ENCODE data around the gene BID.

BID gene

DNA sequence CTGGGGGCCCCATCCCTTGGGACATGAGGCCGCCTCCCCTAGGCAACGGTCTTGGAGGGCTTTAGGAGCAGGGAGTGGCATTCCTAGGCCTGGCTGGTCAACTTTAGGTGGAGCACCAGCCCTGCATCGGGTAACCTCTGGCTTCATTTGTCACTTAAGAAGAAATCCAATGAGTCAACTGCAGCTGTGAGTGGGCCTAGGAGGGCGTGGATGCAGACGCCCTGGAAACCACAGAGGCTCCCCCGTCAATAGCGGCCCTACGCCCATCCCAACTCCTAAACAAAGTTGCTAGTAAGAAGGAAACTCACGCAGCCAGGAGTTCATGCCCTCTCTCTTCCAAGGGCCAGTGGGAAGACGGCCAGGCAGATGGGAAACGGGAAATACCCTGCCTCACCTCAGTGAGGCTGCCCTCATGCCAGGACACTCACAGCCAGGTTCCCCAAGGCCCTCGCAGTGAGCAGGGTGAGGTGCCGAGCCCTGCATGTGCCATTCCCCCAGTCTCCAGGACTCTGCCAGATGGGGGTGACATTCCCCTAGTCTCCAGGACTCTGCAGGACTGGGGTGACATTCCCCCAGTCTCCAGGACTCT lies 20.8 kb downstream of the BID start:
- no peak overlapping the region for H3K4me2 ChIP-seq (ENCODE audit: insufficient read depth, low read length)
- H3K36me3 ChIP-seq (ENCODE audit: insufficient read depth, low read length): peaks cover 15% of the 10 kb centered on the region
- H3K27me3 ChIP-seq (ENCODE audit: insufficient read depth, low read length, poor library complexity): no peaks in the 10 kb centered on the region
- no peak overlapping the region for H2AFZ ChIP-seq (ENCODE audit: low read depth, low read length)
- H3K79me2 ChIP-seq (ENCODE audit: insufficient read depth, low read length): peaks cover 88% of the 10 kb centered on the region
- no peak overlapping the region for H3K4me3 ChIP-seq (ENCODE audit: low read depth in 1 of 2, low read length in 2 of 2)
- peaks cover 57% of the 10 kb centered on the region for H4K20me1 ChIP-seq (ENCODE audit: insufficient read depth, low read length)
- ATAC-seq (ENCODE audit: insufficient read depth, low read depth) (0 out of 3 replicates have a peak, but pooled peaks have one; percentile 25), DNase-seq (no peak)
- TF ChIP-seq, protein P1, sequence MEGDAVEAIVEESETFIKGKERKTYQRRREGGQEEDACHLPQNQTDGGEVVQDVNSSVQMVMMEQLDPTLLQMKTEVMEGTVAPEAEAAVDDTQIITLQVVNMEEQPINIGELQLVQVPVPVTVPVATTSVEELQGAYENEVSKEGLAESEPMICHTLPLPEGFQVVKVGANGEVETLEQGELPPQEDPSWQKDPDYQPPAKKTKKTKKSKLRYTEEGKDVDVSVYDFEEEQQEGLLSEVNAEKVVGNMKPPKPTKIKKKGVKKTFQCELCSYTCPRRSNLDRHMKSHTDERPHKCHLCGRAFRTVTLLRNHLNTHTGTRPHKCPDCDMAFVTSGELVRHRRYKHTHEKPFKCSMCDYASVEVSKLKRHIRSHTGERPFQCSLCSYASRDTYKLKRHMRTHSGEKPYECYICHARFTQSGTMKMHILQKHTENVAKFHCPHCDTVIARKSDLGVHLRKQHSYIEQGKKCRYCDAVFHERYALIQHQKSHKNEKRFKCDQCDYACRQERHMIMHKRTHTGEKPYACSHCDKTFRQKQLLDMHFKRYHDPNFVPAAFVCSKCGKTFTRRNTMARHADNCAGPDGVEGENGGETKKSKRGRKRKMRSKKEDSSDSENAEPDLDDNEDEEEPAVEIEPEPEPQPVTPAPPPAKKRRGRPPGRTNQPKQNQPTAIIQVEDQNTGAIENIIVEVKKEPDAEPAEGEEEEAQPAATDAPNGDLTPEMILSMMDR (IDR thresholded peaks at IDR 0.05; ENCODE audit: borderline replicate concordance, extremely low read depth, low read length, poor library complexity, severe bottlenecking): no peak
- TF ChIP-seq EZH2 (IDR thresholded peaks at IDR 0.05; ENCODE audit: borderline replicate concordance, low read depth, low read length, severe bottlenecking): no peak
- no peak overlapping the region for H3K27ac ChIP-seq (ENCODE audit: low read length)
- no peak overlapping the region for H3K9ac ChIP-seq (ENCODE audit: low read depth, low read length)
- no peaks in the 10 kb centered on the region for H3K4me1 ChIP-seq (ENCODE audit: insufficient read depth, low read length)
- H3K9me3 ChIP-seq (ENCODE audit: insufficient read depth, low read length, severe bottlenecking): no peaks in the 10 kb centered on the region

- H4K20me1 ChIP-seq (ENCODE audit: insufficient read depth, low read length): peaks cover 50% of the 10 kb centered on the region
- no peak overlapping the region for H3K9ac ChIP-seq (ENCODE audit: low read depth, low read length)
- no peak overlapping the region for H3K4me3 ChIP-seq (ENCODE audit: low read depth in 1 of 2, low read length in 2 of 2)
- H3K4me2 ChIP-seq (ENCODE audit: insufficient read depth, low read length): no peak overlapping the region
- peaks cover 15% of the 10 kb centered on the region for H3K36me3 ChIP-seq (ENCODE audit: insufficient read depth, low read length)
- no peak for DNase-seq
- H3K27ac ChIP-seq (ENCODE audit: low read length): no peak overlapping the region
- ATAC-seq (ENCODE audit: insufficient read depth, low read depth): peak; percentile 25; the same call in 1 of the 3 replicates
- no peak overlapping the region for H2AFZ ChIP-seq (ENCODE audit: low read depth, low read length)
- H3K9me3 ChIP-seq (ENCODE audit: insufficient read depth, low read length, severe bottlenecking): no peaks in the 10 kb centered on the region
- H3K79me2 ChIP-seq (ENCODE audit: insufficient read depth, low read length): peaks cover 78% of the 10 kb centered on the region
- H3K4me1 ChIP-seq (ENCODE audit: insufficient read depth, low read length): no peaks in the 10 kb centered on the region
- no peaks in the 10 kb centered on the region for H3K27me3 ChIP-seq (ENCODE audit: insufficient read depth, low read length, poor library complexity)
- TF ChIP-seq, protein P1 (IDR thresholded peaks at IDR 0.05; ENCODE audit: borderline replicate concordance, extremely low read depth, low read length, poor library complexity, severe bottlenecking): no peak
Measured at GRCh38 chr22:17751596-17751995, 22.7 kb downstream of the BID start.

- no peak for TF ChIP-seq EZH2 (IDR thresholded peaks at IDR 0.05; ENCODE audit: borderline replicate concordance, low read depth, low read length, severe bottlenecking)
- TF ChIP-seq, protein P1 (IDR thresholded peaks at IDR 0.05; ENCODE audit: borderline replicate concordance, extremely low read depth, low read length, poor library complexity, severe bottlenecking): no peak
Measured at GRCh38 chr22:17749605-17750395, 24.5 kb downstream of the BID start.

More at GRCh38 chr22:17749605-17750395, 24.5 kb downstream of the BID start:
- no peak for ATAC-seq (ENCODE audit: insufficient read depth, low read depth)
- Histone ChIP-seq H3K9me3 (ENCODE audit: insufficient read depth, low read length, severe bottlenecking) (no peaks in the 10 kb centered on the region), H3K9ac (ENCODE audit: low read depth, low read length) (no peak overlapping the region), H3K79me2 (ENCODE audit: insufficient read depth, low read length) (peaks cover 73% of the 10 kb centered on the region), H4K20me1 (ENCODE audit: insufficient read depth, low read length) (peaks cover 52% of the 10 kb centered on the region), H3K36me3 (ENCODE audit: insufficient read depth, low read length) (peaks cover 15% of the 10 kb centered on the region), H3K27me3 (ENCODE audit: insufficient read depth, low read length, poor library complexity) (no peaks in the 10 kb centered on the region), H3K4me2 (ENCODE audit: insufficient read depth, low read length) (no peak overlapping the region), H3K4me3 (ENCODE audit: low read depth in 1 of 2, low read length in 2 of 2) (no peak overlapping the region), H2AFZ (ENCODE audit: low read depth, low read length) (no peak overlapping the region), H3K27ac (ENCODE audit: low read length) (no peak overlapping the region), H3K4me1 (ENCODE audit: insufficient read depth, low read length) (no peaks in the 10 kb centered on the region)
- DNase-seq: no peak
